SU-DHL-6 (cell line): ENCODE measurements around the gene MRPL21.
A peak's percentile ranks its signal among the peaks of the same experiment; 100 is the strongest.

Experiments used
- H2AFZ ChIP-seq: fragments of 200-600 bp; sonication (generic); 2 replicates; pipeline ENCODE4 v1.6.1; 2014; ENCODE audit warnings: low read depth, mild to moderate bottlenecking, moderate library complexity, mixed read lengths, antibody characterized with exemption, low read length; ENCODE audit not compliant: severe bottlenecking
- H3F3A ChIP-seq: fragments of 200-600 bp; shearing (Covaris generic); 2 replicates; pipeline ENCODE4 v1.6.0; 2016; ENCODE audit warnings: antibody characterized with exemption, mild to moderate bottlenecking; ENCODE audit not compliant: insufficient read depth
- H3K27ac ChIP-seq: fragments of 200-600 bp; sonication (generic); 2 replicates; pipeline ENCODE4 v1.5.1; 2016; ENCODE audit warnings: low read depth, mild to moderate bottlenecking, low read length, moderate library complexity, mixed read lengths
- H3K27me3 ChIP-seq: fragments of 200-600 bp; sonication (generic), shearing (Covaris generic); 2 replicates; pipeline ENCODE4 v1.6.0; 2014; ENCODE audit warnings: mild to moderate bottlenecking, low read length
- H3K36me3 ChIP-seq: fragments of 200-600 bp; sonication (generic); 2 replicates; pipeline ENCODE4 v1.6.1; 2014; ENCODE audit warnings: mild to moderate bottlenecking, low read length, mixed read lengths
- H3K4me2 ChIP-seq: fragments of 300-600, 200-600 bp; shearing (Covaris generic), sonication (generic); 2 replicates; pipeline ENCODE4 v1.6.0; 2014; ENCODE audit warnings: low read length, low read depth, mild to moderate bottlenecking; ENCODE audit not compliant: poor library complexity, severe bottlenecking
- H3K4me3 ChIP-seq: fragments of 200-600 bp; sonication (generic); 2 replicates; pipeline ENCODE4 v1.5.1; 2014; ENCODE audit warnings: antibody characterized with exemption, low read length, mild to moderate bottlenecking, mixed read lengths; ENCODE audit not compliant: insufficient read depth, poor library complexity, severe bottlenecking
- H3K79me2 ChIP-seq: fragments of 200-600 bp; sonication (generic); 2 replicates; pipeline ENCODE4 v1.6.1; 2014; ENCODE audit warnings: mild to moderate bottlenecking, low read length, moderate library complexity; ENCODE audit not compliant: insufficient read depth
- H3K9ac ChIP-seq: fragments of 200-600 bp; sonication (generic); 2 replicates; pipeline ENCODE4 v1.7.0; 2014; ENCODE audit warnings: mild to moderate bottlenecking, low read length
- H3K9me2 ChIP-seq: fragments of 200-600 bp; sonication (generic); replicated peaks from 2 replicates; pipeline ENCODE4 v1.6.1; 2014; ENCODE audit warnings: low read length; ENCODE audit not compliant: insufficient read depth
- H3K9me3 ChIP-seq: fragments of 200-600 bp; sonication (generic); 2 replicates; pipeline ENCODE4 v1.6.1; 2014; ENCODE audit warnings: low read length, mixed read lengths; ENCODE audit not compliant: insufficient read depth
- H4K20me1 ChIP-seq: fragments of 200-600 bp; sonication (generic); 2 replicates; pipeline ENCODE4 v1.6.1; 2014; ENCODE audit warnings: low read depth, mild to moderate bottlenecking, antibody characterized with exemption, low read length, moderate library complexity, mixed read lengths
- CTCF ChIP-seq: fragments of 200-600 bp; sonication (generic); IDR thresholded peaks from one replicate; pipeline ENCODE4 v1.5.1; 2017; ENCODE audit warnings: antibody characterized with exemption, mild to moderate bottlenecking, low read length, moderate library complexity; ENCODE audit not compliant: insufficient read depth, poor library complexity, severe bottlenecking
- EZH2phosphoT487 ChIP-seq: fragments of 200-600 bp; sonication (generic), shearing (Covaris generic); conservative IDR thresholded peaks from 2 replicates; pipeline ENCODE4 v1.6.1; 2018; ENCODE audit warnings: mild to moderate bottlenecking, antibody characterized with exemption, low read length, moderate library complexity, mixed read lengths

The MRPL21 gene

GRCh38 chr11:68843052-68843561 is 60.5 kb downstream of the MRPL21 start:
- H4K20me1 ChIP-seq = no peaks in the 10 kb centered on the region
- TF ChIP-seq EZH2phosphoT487 (no peak), CTCF (no peak)
- peak overlapping the region; percentile 2 for H3K4me3 ChIP-seq
- H3K9me2 ChIP-seq = no peaks in the 10 kb centered on the region
- peak overlapping the region; percentile 43 for H2AFZ ChIP-seq
- no peaks in the 10 kb centered on the region for H3K9me3 ChIP-seq
- H3F3A ChIP-seq = peaks cover 16% of the 10 kb centered on the region
- H3K79me2 ChIP-seq = no peaks in the 10 kb centered on the region
- no peak overlapping the region for H3K27ac ChIP-seq
- H3K9ac ChIP-seq = no peak overlapping the region
- H3K4me2 ChIP-seq = peak overlapping the region; percentile 94
- no peaks in the 10 kb centered on the region for H3K36me3 ChIP-seq
- no peaks in the 10 kb centered on the region for H3K27me3 ChIP-seq

- Histone ChIP-seq H3K27me3 (no peaks in the 10 kb centered on the region), H3K9ac (no peak overlapping the region)
Measured at GRCh38 chr11:68842427-68843051, 61.1 kb downstream of the MRPL21 start.

GRCh38 chr11:68841718-68842426 is 61.8 kb downstream of the MRPL21 start, which contains the start of gene CPT1A:
TSS of gene CPT1A (minus strand) at chr11:68841916. CDS start at chr11:68815474, 26,442 bp downstream.
- no peaks in the 10 kb centered on the region for H3K79me2 ChIP-seq
- peaks cover 16% of the 10 kb centered on the region for H3F3A ChIP-seq
- peak within 1 kb of the TSS; percentile 53 for H3K4me3 ChIP-seq
- peak within 1 kb of the TSS; percentile 57 for H3K9ac ChIP-seq
- H3K27ac ChIP-seq = peak within 1 kb of the TSS; percentile 70
- no peaks in the 10 kb centered on the region for H3K36me3 ChIP-seq
- H3K9me2 ChIP-seq = no peaks in the 10 kb centered on the region
- H3K9me3 ChIP-seq = no peaks in the 10 kb centered on the region
- no peaks in the 10 kb centered on the region for H3K27me3 ChIP-seq
- H3K4me2 ChIP-seq = peak within 1 kb of the TSS; percentile 94
- TF ChIP-seq EZH2phosphoT487 (no peak), CTCF (no peak)
- H2AFZ ChIP-seq = peak within 1 kb of the TSS; percentile 66
- no peaks in the 10 kb centered on the region for H4K20me1 ChIP-seq

More at GRCh38 chr11:68842427-68843051, 61.1 kb downstream of the MRPL21 start:
- no peak overlapping the region for H3K27ac ChIP-seq
- no peaks in the 10 kb centered on the region for H3K36me3 ChIP-seq
- TF ChIP-seq CTCF = no peak
- TF ChIP-seq EZH2phosphoT487 = no peak
- H3K9me2 ChIP-seq = no peaks in the 10 kb centered on the region
- peaks cover 16% of the 10 kb centered on the region for H3F3A ChIP-seq
- no peaks in the 10 kb centered on the region for H4K20me1 ChIP-seq
- no peak overlapping the region for H2AFZ ChIP-seq
- no peaks in the 10 kb centered on the region for H3K9me3 ChIP-seq
- H3K4me3 ChIP-seq = no peak overlapping the region
- H3K79me2 ChIP-seq = no peaks in the 10 kb centered on the region
- H3K4me2 ChIP-seq = peak overlapping the region; percentile 94
